ENCODE data around the gene ZNF236.

DNA sequence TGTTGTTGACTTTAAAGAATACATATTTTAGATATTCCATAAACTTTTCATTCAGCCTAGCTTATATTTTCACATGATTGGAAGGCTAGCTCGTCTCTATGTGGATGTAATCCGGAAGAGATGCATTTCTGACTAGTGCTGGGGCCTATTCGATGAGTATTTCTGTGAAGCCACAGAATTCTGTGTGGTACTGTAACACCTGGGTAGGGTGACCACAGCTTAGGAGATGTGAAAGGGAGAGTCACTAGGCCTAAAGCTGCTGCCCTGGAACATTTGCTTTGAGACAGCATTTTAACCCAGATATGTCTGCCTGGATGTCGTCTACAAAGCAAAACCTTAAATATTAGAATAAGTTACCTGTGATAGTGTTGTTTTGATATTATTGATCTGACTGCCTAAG, 83.5 kb downstream of the ZNF236 start:
- TF ChIP-seq, protein P1, sequence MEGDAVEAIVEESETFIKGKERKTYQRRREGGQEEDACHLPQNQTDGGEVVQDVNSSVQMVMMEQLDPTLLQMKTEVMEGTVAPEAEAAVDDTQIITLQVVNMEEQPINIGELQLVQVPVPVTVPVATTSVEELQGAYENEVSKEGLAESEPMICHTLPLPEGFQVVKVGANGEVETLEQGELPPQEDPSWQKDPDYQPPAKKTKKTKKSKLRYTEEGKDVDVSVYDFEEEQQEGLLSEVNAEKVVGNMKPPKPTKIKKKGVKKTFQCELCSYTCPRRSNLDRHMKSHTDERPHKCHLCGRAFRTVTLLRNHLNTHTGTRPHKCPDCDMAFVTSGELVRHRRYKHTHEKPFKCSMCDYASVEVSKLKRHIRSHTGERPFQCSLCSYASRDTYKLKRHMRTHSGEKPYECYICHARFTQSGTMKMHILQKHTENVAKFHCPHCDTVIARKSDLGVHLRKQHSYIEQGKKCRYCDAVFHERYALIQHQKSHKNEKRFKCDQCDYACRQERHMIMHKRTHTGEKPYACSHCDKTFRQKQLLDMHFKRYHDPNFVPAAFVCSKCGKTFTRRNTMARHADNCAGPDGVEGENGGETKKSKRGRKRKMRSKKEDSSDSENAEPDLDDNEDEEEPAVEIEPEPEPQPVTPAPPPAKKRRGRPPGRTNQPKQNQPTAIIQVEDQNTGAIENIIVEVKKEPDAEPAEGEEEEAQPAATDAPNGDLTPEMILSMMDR (IDR thresholded peaks at IDR 0.05; ENCODE audit: insufficient read depth, low read length, poor library complexity, severe bottlenecking): no peak
- no peak for TF ChIP-seq EZH2phosphoT487 (conservative IDR thresholded peaks at IDR 0.05; ENCODE audit: low read length)

Measured in SU-DHL-6 (cell line).